Neuron (in vitro differentiated cells): ENCODE results near the gene CTAGE8.
"Not testable (repeated sequence)": the region's sequence is repeated elsewhere in the genome, so short reads cannot be mapped to it uniquely, and the experiment has no call there.

ENCODE experiments used
- H2AFZ ChIP-seq: one replicate; pipeline ENCODE4 v1.6.1; 2013; ENCODE audit warnings: low read depth, mild to moderate bottlenecking, inconsistent platforms, low read length, moderate library complexity
- H3K27me3 ChIP-seq: one replicate; pipeline ENCODE4 v1.6.1; 2013; ENCODE audit warnings: low read length; ENCODE audit not compliant: insufficient read depth
- H3K36me3 ChIP-seq: one replicate; pipeline ENCODE4 v1.6.1; 2013; ENCODE audit warnings: low read length; ENCODE audit not compliant: insufficient read depth
- H3K4me1 ChIP-seq: one replicate; pipeline ENCODE4 v1.6.1; 2013; ENCODE audit warnings: low read length; ENCODE audit not compliant: insufficient read depth
- H3K4me3 ChIP-seq: 2 replicates; pipeline ENCODE4 v1.5.1; 2013; ENCODE audit warnings: mild to moderate bottlenecking, low read length, moderate library complexity
- H3K9me3 ChIP-seq: one replicate; pipeline ENCODE4 v1.6.1; 2013; ENCODE audit warnings: low read length

CTAGE8 gene

GRCh38 chr7:144239365-144239764, 29.7 kb downstream of the CTAGE8 start, which contains the start of gene OR2A42:
Gene OR2A42 (minus strand): TSS chr7:144239605. CDS start chr7:144232843, 6,762 bp downstream.
- not testable (repeated sequence) for H3K4me3 ChIP-seq

GRCh38 chr7:144238530-144239082, 30.5 kb downstream of the CTAGE8 start:
- H3K4me1 ChIP-seq, H3K9me3 ChIP-seq, H3K36me3 ChIP-seq, H3K27me3 ChIP-seq, H2AFZ ChIP-seq, H3K4me3 ChIP-seq: not testable (repeated sequence)

More at GRCh38 chr7:144239365-144239764, 29.7 kb downstream of the CTAGE8 start, which contains the start of gene OR2A42:
- not testable (repeated sequence) for H3K36me3 ChIP-seq, H2AFZ ChIP-seq, H3K9me3 ChIP-seq, H3K27me3 ChIP-seq, H3K4me1 ChIP-seq

GRCh38 chr7:144233039-144233438, 36.0 kb downstream of the CTAGE8 start:
- H3K4me3 ChIP-seq, H3K36me3 ChIP-seq, H3K4me1 ChIP-seq, H3K9me3 ChIP-seq, H3K27me3 ChIP-seq, H2AFZ ChIP-seq: not testable (repeated sequence)

- not testable (repeated sequence) for H2AFZ ChIP-seq, H3K36me3 ChIP-seq, H3K9me3 ChIP-seq, H3K4me1 ChIP-seq, H3K4me3 ChIP-seq, H3K27me3 ChIP-seq
Observed at GRCh38 chr7:144231027-144231426, 38.1 kb downstream of the CTAGE8 start.

- not testable (repeated sequence) for H3K4me3 ChIP-seq, H2AFZ ChIP-seq, H3K36me3 ChIP-seq, H3K9me3 ChIP-seq, H3K27me3 ChIP-seq, H3K4me1 ChIP-seq
Observed at GRCh38 chr7:144228810-144229209, 40.3 kb downstream of the CTAGE8 start.

GRCh38 chr7:144226866-144227265, 42.2 kb downstream of the CTAGE8 start:
- H3K27me3 ChIP-seq, H3K4me1 ChIP-seq, H3K9me3 ChIP-seq, H3K4me3 ChIP-seq, H2AFZ ChIP-seq, H3K36me3 ChIP-seq: not testable (repeated sequence)

GRCh38 chr7:144223675-144224074, 45.4 kb downstream of the CTAGE8 start:
- not testable (repeated sequence) for H2AFZ ChIP-seq, H3K36me3 ChIP-seq, H3K4me3 ChIP-seq, H3K9me3 ChIP-seq, H3K27me3 ChIP-seq, H3K4me1 ChIP-seq

GRCh38 chr7:144220531-144220930, 48.6 kb downstream of the CTAGE8 start:
- H3K9me3 ChIP-seq, H3K36me3 ChIP-seq, H2AFZ ChIP-seq, H3K4me1 ChIP-seq, H3K27me3 ChIP-seq, H3K4me3 ChIP-seq: not testable (repeated sequence)

GRCh38 chr7:144219149-144219548, 49.9 kb downstream of the CTAGE8 start:
- not testable (repeated sequence) for H2AFZ ChIP-seq, H3K4me3 ChIP-seq, H3K27me3 ChIP-seq, H3K4me1 ChIP-seq, H3K36me3 ChIP-seq, H3K9me3 ChIP-seq

GRCh38 chr7:144218581-144218980, 50.5 kb downstream of the CTAGE8 start:
- not testable (repeated sequence) for H3K27me3 ChIP-seq, H3K9me3 ChIP-seq, H3K4me1 ChIP-seq, H3K36me3 ChIP-seq, H3K4me3 ChIP-seq, H2AFZ ChIP-seq

GRCh38 chr7:144217200-144217599, 51.9 kb downstream of the CTAGE8 start:
- not testable (repeated sequence) for H3K27me3 ChIP-seq, H3K4me3 ChIP-seq, H3K4me1 ChIP-seq, H2AFZ ChIP-seq, H3K36me3 ChIP-seq, H3K9me3 ChIP-seq
